ENCODE results near the gene ADGRG4.

ADGRG4 gene

DNA sequence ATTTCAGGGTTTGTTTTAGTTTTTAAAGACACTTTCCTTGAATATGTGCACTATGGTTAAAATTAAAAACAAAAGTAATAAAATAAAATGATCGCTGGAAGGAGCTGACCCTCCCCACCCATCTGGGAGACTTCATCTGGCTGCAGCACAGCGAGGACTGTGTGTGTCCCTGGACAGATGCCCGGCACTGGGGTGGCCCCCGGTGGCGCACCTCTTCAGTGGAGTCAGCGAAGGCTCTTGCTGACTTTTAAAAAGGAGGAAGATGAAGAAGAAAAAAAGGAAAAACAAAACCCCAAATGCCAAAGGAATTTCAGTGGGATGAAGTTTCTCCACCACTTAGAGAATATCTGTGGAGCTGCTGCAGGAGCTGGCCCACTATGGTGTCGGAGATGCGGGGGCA is 5.4 kb upstream of the ADGRG4 start:
- no peak for DNase-seq (ENCODE audit: low spot score)

DNA sequence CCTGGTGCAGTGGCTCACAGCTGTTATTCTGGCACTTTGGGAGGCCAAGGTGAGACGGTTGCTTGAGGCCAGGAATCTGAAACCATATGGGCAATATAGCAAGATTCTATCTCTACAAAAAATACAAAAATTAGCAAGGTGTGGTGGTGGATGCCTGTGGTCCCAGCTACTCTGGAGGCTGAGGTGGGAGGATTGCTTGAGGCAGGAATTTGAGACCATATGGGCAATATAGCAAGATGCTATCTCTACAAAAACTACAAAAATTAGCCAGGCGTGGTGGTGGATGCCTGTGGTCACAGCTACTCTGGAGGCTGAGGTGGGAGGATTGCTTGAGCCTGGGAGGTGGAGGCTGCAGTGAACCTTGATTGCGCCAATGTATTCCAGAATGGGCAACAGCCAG is 2.3 kb downstream of the ADGRG4 start:
- no peak for DNase-seq (ENCODE audit: low spot score)

- no peak for DNase-seq (ENCODE audit: low spot score)
These were observed 3.7 kb downstream of the ADGRG4 start for GRCh38 chrX:136304493-136304892.

DNA sequence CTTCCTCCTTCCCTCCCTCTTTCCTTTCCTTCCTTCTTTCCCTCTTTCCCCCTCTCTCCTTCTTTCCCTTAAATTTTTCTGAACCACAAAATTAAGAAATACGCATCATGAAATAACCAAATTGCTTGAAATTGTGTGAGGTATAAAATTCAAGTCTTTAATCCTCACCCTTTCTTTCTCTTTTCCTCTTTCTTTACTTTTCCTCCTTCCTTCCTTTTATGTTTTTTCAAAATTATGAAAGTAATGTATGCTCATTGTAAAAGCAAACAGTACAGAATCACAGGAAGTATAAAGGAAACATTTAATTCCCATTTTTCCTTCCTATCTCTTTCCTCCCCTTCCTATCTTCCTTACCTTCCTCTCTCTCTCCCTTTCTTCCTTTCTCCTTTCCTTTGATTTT is 5.4 kb downstream of the ADGRG4 start:
- no peak for DNase-seq (ENCODE audit: low spot score)

DNA sequence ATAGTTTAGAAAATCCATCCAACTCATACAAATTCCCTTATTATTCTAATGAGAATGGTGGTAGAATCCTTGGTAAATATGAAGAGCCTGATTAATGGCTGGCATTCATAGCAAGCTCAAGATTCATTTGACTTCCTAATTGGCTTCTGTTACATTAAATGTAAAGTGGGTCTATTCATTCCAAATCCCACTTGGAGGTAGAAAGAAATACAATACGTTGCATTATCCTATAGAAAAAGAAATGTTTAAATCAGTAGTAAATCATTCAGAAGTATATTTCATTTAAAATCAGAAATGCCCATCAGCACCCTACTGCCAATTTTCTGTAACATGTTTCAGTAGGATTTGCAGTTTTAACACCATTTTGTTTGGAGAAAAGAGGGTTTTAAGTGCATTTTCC is 6.7 kb downstream of the ADGRG4 start:
- DNase-seq (ENCODE audit: low spot score): no peak

DNA sequence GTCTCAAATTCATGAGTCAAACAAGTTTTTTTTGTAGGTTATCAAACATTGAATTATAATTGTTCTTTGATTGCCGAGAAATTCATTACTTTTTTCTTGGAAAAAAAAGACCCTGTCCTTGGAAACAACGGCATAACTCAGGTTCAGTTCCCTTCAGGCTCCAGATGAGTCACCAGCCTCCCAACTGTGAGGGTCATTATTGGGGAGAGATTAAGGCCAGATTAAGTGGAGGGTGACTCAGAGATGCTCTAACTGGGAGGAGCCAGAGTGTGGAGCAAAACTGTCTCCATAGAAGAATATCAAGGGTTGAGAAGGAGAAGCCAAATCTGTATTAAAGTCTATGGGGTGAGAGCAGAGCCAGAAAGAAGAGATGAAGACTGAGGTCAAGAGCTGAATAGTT is 9.6 kb downstream of the ADGRG4 start:
- peak; percentile 14 for DNase-seq (ENCODE audit: low spot score)

DNA sequence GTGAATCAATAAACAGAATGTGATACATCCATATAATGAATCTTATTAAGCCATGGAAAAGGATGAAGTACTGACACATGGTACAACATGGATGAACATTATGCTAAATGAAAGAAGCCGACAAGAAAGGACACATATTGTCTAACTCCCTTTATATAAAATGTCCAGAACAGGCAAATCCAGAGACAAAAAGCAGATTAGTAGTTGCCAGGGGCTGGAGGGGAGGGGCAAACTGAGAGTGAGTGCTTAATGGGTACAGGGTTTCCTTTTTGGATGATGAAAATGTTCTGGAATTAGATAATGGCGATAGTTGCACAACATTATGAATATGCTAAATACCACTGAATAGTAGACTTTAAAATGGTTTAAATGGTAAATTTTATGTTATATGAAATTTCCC is 17.4 kb downstream of the ADGRG4 start:
- DNase-seq (ENCODE audit: low spot score): no peak

GRCh38 chrX:136318895-136319597 is 18.3 kb downstream of the ADGRG4 start:
- DNase-seq (ENCODE audit: low spot score): no peak

GRCh38 chrX:136319600-136319999 is 18.8 kb downstream of the ADGRG4 start:
- no peak for DNase-seq (ENCODE audit: low spot score)

DNA sequence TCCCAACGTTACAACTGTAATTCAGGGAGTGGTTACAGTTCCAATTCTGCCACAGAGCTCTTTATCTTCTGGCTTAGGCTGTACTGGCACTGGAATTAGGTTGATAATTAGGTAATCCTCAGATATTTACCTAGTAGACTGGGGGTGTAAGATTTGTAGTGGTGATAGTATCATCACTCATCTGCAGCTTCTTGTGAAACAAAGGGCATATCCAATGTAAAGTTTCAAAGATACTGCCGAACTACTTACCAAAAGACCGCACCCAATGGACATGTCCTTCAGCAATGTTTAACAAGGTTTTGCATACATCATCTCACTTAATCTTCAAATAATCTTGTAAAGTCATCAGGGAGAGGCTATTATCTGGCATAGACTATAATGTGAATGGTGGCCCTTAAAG is 20.8 kb downstream of the ADGRG4 start:
- DNase-seq (ENCODE audit: low spot score): no peak

GRCh38 chrX:136322064-136322463 is 21.3 kb downstream of the ADGRG4 start:
- DNase-seq (ENCODE audit: low spot score): no peak

DNA sequence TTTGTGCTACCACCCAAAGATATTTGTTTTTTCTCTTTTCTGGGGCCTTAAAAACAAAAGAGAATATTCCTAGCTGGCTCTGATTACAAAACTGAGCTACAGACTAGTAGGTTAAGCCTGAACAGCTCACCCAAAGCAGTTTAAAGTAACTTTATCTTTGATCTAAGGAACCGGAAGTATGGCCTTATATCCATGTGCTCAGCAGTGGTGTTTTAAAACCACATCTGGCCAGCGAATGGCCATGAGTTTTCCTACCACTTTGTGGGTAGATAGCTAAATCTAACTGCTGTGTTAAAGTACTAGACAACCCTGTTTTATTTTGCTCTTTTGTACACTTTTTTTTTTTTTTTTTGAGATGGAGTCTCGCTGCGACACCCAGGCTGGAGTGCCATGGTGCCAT is 24.6 kb downstream of the ADGRG4 start:
- DNase-seq (ENCODE audit: low spot score): no peak

- no peak for DNase-seq (ENCODE audit: low spot score)
These were observed 28.2 kb downstream of the ADGRG4 start for GRCh38 chrX:136328933-136329332.

GRCh38 chrX:136336623-136337022 is 35.9 kb downstream of the ADGRG4 start:
- no peak for DNase-seq (ENCODE audit: low spot score)

DNA sequence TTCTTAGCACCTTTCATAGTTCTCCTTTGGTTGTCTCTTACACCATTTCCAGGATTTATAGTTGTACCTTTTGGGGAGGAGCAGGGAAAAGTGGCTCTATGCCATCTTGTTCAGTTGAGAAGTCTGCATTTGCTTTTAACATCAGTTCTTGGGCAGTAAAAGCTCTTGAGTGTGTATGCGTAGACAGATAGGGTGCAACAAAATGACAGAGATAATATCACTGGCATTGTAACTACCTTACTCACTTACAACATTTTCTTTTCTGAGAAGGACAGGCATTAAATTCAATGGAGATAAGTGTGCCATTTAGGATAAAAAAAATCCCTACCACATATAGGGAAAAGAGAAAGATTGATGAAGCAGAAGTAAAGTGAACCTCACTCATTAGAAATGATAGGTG is 38.9 kb downstream of the ADGRG4 start:
- no peak for DNase-seq (ENCODE audit: low spot score)

DNA sequence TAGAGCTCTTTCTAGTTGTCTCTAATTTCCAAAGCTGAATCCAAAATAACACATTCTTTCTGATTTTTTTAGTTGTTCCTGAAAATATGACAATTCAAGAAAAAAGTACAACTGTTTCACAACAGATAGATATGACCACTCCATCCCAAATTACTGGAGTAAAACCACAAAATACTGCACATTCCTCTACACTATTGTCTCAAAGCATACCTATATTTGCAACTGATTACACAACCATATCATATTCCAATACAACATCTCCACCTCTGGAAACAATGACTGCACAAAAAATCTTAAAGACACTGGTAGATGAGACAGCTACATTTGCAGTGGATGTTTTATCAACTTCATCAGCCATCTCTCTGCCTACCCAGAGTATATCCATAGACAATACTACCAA is 43.6 kb downstream of the ADGRG4 start:
- DNase-seq (ENCODE audit: low spot score): no peak

DNA sequence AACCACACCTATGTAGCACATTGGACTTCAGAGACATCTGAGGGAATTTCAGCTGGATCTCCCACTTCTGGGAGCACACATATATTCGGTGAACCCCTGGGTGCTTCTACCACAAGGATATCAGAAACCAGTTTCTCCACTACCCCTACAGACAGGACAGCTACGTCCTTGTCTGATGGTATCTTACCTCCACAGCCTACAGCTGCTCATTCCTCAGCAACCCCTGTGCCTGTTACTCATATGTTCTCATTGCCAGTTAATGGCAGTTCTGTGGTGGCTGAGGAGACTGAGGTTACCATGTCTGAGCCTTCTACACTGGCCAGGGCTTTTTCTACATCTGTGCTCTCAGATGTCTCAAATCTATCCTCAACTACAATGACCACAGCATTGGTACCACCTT is 45.7 kb downstream of the ADGRG4 start:
- DNase-seq (ENCODE audit: low spot score): no peak

DNA sequence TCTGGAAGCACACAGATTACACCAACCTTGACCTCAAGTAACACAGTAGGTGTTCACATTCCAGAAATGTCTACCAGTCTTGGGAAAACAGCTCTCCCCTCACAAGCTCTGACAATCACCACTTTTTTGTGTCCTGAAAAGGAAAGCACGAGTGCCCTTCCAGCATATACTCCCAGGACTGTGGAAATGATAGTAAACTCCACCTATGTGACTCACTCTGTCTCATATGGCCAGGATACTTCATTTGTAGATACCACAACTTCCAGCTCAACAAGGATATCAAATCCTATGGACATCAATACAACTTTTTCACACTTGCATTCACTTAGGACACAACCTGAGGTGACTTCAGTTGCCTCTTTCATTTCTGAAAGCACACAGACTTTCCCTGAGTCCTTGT is 46.9 kb downstream of the ADGRG4 start:
- DNase-seq (ENCODE audit: low spot score): no peak

DNA sequence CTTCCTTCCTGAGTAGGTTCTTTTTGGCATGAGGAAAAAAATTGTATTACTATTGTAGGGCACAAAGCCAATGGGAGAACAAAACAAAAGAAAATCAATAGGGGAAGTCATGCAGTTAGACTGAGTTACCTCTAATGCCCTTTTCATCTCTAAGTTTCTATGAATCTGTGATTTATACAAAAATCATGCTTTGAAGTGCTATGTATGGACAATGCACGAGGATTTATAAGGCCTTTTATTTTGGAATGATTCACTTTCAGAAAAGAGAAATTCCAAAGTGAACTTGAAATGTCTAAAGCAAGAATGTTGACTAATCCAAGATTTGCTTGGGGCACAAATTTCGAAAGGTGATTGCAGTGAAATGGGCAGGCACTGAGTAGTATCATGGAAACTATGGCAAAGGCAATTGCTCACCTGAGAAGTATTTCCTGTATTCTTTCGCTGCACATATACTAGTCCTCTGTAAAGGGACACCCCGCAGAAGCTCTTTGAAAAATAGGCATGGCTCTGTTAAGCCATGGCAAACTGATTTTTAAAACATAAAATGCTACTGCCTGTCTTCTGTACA is 52.8 kb downstream of the ADGRG4 start:
- no peak for DNase-seq (ENCODE audit: low spot score)

GRCh38 chrX:136354201-136354600 is 53.4 kb downstream of the ADGRG4 start:
- DNase-seq (ENCODE audit: low spot score): no peak

DNA sequence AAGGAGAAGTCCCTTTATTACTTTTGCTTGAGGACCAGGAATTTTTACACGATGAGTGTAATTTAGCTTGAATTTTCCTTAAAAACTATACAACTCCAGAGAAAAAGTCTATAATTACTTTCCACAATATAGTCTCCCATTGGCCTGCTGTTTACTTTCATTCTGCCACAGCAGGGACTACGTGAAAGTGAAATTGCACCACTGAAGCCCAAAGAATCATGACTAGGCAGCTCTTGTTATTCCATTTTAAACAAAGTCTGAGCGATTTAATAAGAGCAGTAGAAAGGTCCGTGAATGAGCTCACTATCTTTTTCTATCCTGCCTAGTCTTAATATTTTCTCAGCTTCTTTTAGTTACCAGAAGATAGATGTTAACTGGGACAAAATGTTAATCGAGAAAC is 68.6 kb downstream of the ADGRG4 start:
- DNase-seq (ENCODE audit: low spot score): no peak

- no peak for DNase-seq (ENCODE audit: low spot score)
These were observed 76.0 kb downstream of the ADGRG4 start for GRCh38 chrX:136376713-136377112.

GRCh38 chrX:136380010-136380769 is 79.4 kb downstream of the ADGRG4 start:
- DNase-seq (ENCODE audit: low spot score): no peak

GRCh38 chrX:136386173-136386572 is 85.4 kb downstream of the ADGRG4 start:
- DNase-seq (ENCODE audit: low spot score): no peak

Measured in iPS-NIHi11 (cell line).